Measurements from ENCODE around the gene NF1.

The NF1 gene

GRCh38 chr17:31053071-31053470, 41.7 kb upstream of the NF1 start:
- TF ChIP-seq EZH2phosphoT487 (conservative IDR thresholded peaks at IDR 0.05; ENCODE audit: low read length) = no peak
- TF ChIP-seq CTCF (IDR thresholded peaks at IDR 0.05; ENCODE audit: insufficient read depth, low read length, poor library complexity, severe bottlenecking) = no peak
- no peaks in the 10 kb centered on the region for H3K9me3 ChIP-seq (ENCODE audit: insufficient read depth, low read length)
- H3K36me3 ChIP-seq (ENCODE audit: low read length) = no peaks in the 10 kb centered on the region
- no peaks in the 10 kb centered on the region for H4K20me1 ChIP-seq (ENCODE audit: low read depth, low read length)
- H3K4me2 ChIP-seq (ENCODE audit: low read depth, low read length, poor library complexity, severe bottlenecking) = no peak overlapping the region
- no peak overlapping the region for H3K27ac ChIP-seq (ENCODE audit: low read depth, low read length)
- H3K79me2 ChIP-seq (ENCODE audit: insufficient read depth, low read length) = no peaks in the 10 kb centered on the region
- no peak overlapping the region for H2AFZ ChIP-seq (ENCODE audit: low read depth, low read length, severe bottlenecking)
- H3K4me3 ChIP-seq (ENCODE audit: insufficient read depth, low read length, poor library complexity, severe bottlenecking) = no peak overlapping the region
- H3K9me2 ChIP-seq (replicated peaks; ENCODE audit: insufficient read depth, low read length) = no peaks in the 10 kb centered on the region
- no peaks in the 10 kb centered on the region for H3F3A ChIP-seq (ENCODE audit: insufficient read depth)
- H3K27me3 ChIP-seq (ENCODE audit: low read length) = no peaks in the 10 kb centered on the region
- no peak overlapping the region for H3K9ac ChIP-seq (ENCODE audit: low read length)

GRCh38 chr17:31054761-31055160, 40.0 kb upstream of the NF1 start:
- Histone ChIP-seq H3F3A (ENCODE audit: insufficient read depth) (no peaks in the 10 kb centered on the region), H4K20me1 (ENCODE audit: low read depth, low read length) (no peaks in the 10 kb centered on the region)

GRCh38 chr17:31058976-31059375, 35.8 kb upstream of the NF1 start:
- Histone ChIP-seq H4K20me1 (ENCODE audit: low read depth, low read length) (no peaks in the 10 kb centered on the region), H3K27ac (ENCODE audit: low read depth, low read length) (no peak overlapping the region), H3K27me3 (ENCODE audit: low read length) (no peaks in the 10 kb centered on the region), H2AFZ (ENCODE audit: low read depth, low read length, severe bottlenecking) (no peak overlapping the region), H3F3A (ENCODE audit: insufficient read depth) (no peaks in the 10 kb centered on the region), H3K9me2 (replicated peaks; ENCODE audit: insufficient read depth, low read length) (no peaks in the 10 kb centered on the region), H3K79me2 (ENCODE audit: insufficient read depth, low read length) (no peaks in the 10 kb centered on the region), H3K36me3 (ENCODE audit: low read length) (no peaks in the 10 kb centered on the region), H3K4me2 (ENCODE audit: low read depth, low read length, poor library complexity, severe bottlenecking) (no peak overlapping the region), H3K9ac (ENCODE audit: low read length) (no peak overlapping the region), H3K4me3 (ENCODE audit: insufficient read depth, low read length, poor library complexity, severe bottlenecking) (no peak overlapping the region), H3K9me3 (ENCODE audit: insufficient read depth, low read length) (no peaks in the 10 kb centered on the region)
- TF ChIP-seq CTCF (IDR thresholded peaks at IDR 0.05; ENCODE audit: insufficient read depth, low read length, poor library complexity, severe bottlenecking) = no peak
- no peak for TF ChIP-seq EZH2phosphoT487 (conservative IDR thresholded peaks at IDR 0.05; ENCODE audit: low read length)

More at GRCh38 chr17:31054761-31055160, 40.0 kb upstream of the NF1 start:
- H3K4me3 ChIP-seq (ENCODE audit: insufficient read depth, low read length, poor library complexity, severe bottlenecking) = no peak overlapping the region
- H3K9me3 ChIP-seq (ENCODE audit: insufficient read depth, low read length) = no peaks in the 10 kb centered on the region
- H3K79me2 ChIP-seq (ENCODE audit: insufficient read depth, low read length) = no peaks in the 10 kb centered on the region
- no peaks in the 10 kb centered on the region for H3K9me2 ChIP-seq (replicated peaks; ENCODE audit: insufficient read depth, low read length)
- no peak overlapping the region for H2AFZ ChIP-seq (ENCODE audit: low read depth, low read length, severe bottlenecking)
- no peak overlapping the region for H3K9ac ChIP-seq (ENCODE audit: low read length)
- H3K27me3 ChIP-seq (ENCODE audit: low read length) = no peaks in the 10 kb centered on the region
- no peak overlapping the region for H3K27ac ChIP-seq (ENCODE audit: low read depth, low read length)
- H3K36me3 ChIP-seq (ENCODE audit: low read length) = no peaks in the 10 kb centered on the region
- TF ChIP-seq CTCF (IDR thresholded peaks at IDR 0.05; ENCODE audit: insufficient read depth, low read length, poor library complexity, severe bottlenecking) = no peak
- no peak for TF ChIP-seq EZH2phosphoT487 (conservative IDR thresholded peaks at IDR 0.05; ENCODE audit: low read length)
- H3K4me2 ChIP-seq (ENCODE audit: low read depth, low read length, poor library complexity, severe bottlenecking) = no peak overlapping the region

Data from SU-DHL-6 (cell line).